H9 (cell line): ENCODE results near the gene CDK14. TPM values are rescaled to one million over a fixed set of nuclear protein-coding genes. Genes with fewer than 3 reads are reported as not detected.

Source experiments
- DNase-seq: peaks from one replicate; pipeline ENCODE4 v3.0.0-alpha.2; 2017
- H2AFZ ChIP-seq: one replicate; pipeline ENCODE4 v1.6.1; 2013; ENCODE audit warnings: mild to moderate bottlenecking, low read length, control low read depth, moderate library complexity
- H2AK5ac ChIP-seq: 2 replicates; pipeline ENCODE4 v1.6.1; 2013; ENCODE audit warnings: low read length, control low read depth, mixed read lengths; ENCODE audit not compliant: insufficient read length
- H2BK120ac ChIP-seq: one replicate; pipeline ENCODE4 v1.6.1; 2013; ENCODE audit warnings: low read depth, mild to moderate bottlenecking, low read length, control low read depth, inconsistent platforms; ENCODE audit not compliant: poor library complexity, severe bottlenecking
- H2BK12ac ChIP-seq: 2 replicates; pipeline ENCODE4 v1.6.1; 2013; ENCODE audit warnings: low read length, control low read depth, mixed read lengths, low read depth; ENCODE audit not compliant: insufficient read length
- H2BK15ac ChIP-seq: 2 replicates; pipeline ENCODE4 v1.6.1; 2013; ENCODE audit warnings: low read depth, low read length, control low read depth
- H2BK20ac ChIP-seq: one replicate; pipeline ENCODE4 v1.6.1; 2013; ENCODE audit warnings: low read depth, mild to moderate bottlenecking, low read length, control low read depth, inconsistent platforms; ENCODE audit not compliant: poor library complexity, severe bottlenecking
- H2BK5ac ChIP-seq: 2 replicates; pipeline ENCODE4 v1.6.1; 2013; ENCODE audit warnings: low read length, control low read depth, mixed read lengths; ENCODE audit not compliant: insufficient read length
- H3K14ac ChIP-seq: 2 replicates; pipeline ENCODE4 v1.6.1; 2013; ENCODE audit warnings: low read length, control low read depth; ENCODE audit not compliant: insufficient read depth
- H3K18ac ChIP-seq: 2 replicates; pipeline ENCODE4 v1.6.1; 2013; ENCODE audit warnings: low read depth, mild to moderate bottlenecking, mixed read lengths, low read length, control low read depth; ENCODE audit not compliant: insufficient read length
- H3K23ac ChIP-seq: 2 replicates; pipeline ENCODE4 v1.6.1; 2013; ENCODE audit warnings: low read length, control low read depth, mixed read lengths, low read depth; ENCODE audit not compliant: insufficient read length
- H3K23me2 ChIP-seq: 2 replicates; pipeline ENCODE4 v1.6.1; 2013; ENCODE audit warnings: low read depth, mild to moderate bottlenecking, mixed read lengths, low read length, control low read depth; ENCODE audit not compliant: insufficient read length, poor library complexity, severe bottlenecking
- H3K27ac ChIP-seq: 2 replicates; pipeline ENCODE4 v1.5.1; 2013; ENCODE audit warnings: low read length, control low read depth, mixed read lengths, low read depth; ENCODE audit not compliant: insufficient read length
- H3K27me3 ChIP-seq: 2 replicates; pipeline ENCODE4 v1.6.1; 2013; ENCODE audit warnings: low read length, control low read depth, inconsistent platforms; ENCODE audit not compliant: insufficient read depth
- H3K4ac ChIP-seq: 2 replicates; pipeline ENCODE4 v1.6.1; 2013; ENCODE audit warnings: low read depth, mild to moderate bottlenecking, control low read depth, inconsistent platforms, low read length, moderate library complexity
- H3K4me1 ChIP-seq: 2 replicates; pipeline ENCODE4 v1.6.1; 2013; ENCODE audit warnings: low read length, control low read depth, inconsistent platforms; ENCODE audit not compliant: insufficient read depth
- H3K4me2 ChIP-seq: 2 replicates; pipeline ENCODE4 v1.6.1; 2013; ENCODE audit warnings: low read length, control low read depth, mixed read lengths; ENCODE audit not compliant: insufficient read length, insufficient read depth
- H3K56ac ChIP-seq: 2 replicates; pipeline ENCODE4 v1.6.1; 2013; ENCODE audit warnings: low read depth, mild to moderate bottlenecking, mixed read lengths, low read length, control low read depth; ENCODE audit not compliant: insufficient read length
- H3K79me1 ChIP-seq: 2 replicates; pipeline ENCODE4 v1.6.1; 2013; ENCODE audit warnings: low read depth, mild to moderate bottlenecking, moderate library complexity, low read length, control low read depth, inconsistent platforms; ENCODE audit not compliant: insufficient read depth, poor library complexity, severe bottlenecking
- H3K79me2 ChIP-seq: 2 replicates; pipeline ENCODE4 v1.6.1; 2013; ENCODE audit warnings: low read length, control low read depth, inconsistent platforms; ENCODE audit not compliant: insufficient read depth
- H3K9ac ChIP-seq: 2 replicates; pipeline ENCODE4 v1.6.1; 2013; ENCODE audit warnings: low read length, control low read depth, mixed read lengths; ENCODE audit not compliant: insufficient read length; ENCODE audit errors: extremely low read depth
- H3K9me3 ChIP-seq: one replicate; pipeline ENCODE4 v1.6.1; 2013; ENCODE audit warnings: low read depth, low read length, inconsistent platforms; ENCODE audit not compliant: control insufficient read depth
- H3T11ph ChIP-seq: one replicate; pipeline ENCODE4 v1.6.1; 2013; ENCODE audit warnings: mild to moderate bottlenecking, low read length, control low read depth, inconsistent platforms
- H4K20me1 ChIP-seq: one replicate; pipeline ENCODE4 v1.6.1; 2013; ENCODE audit not compliant: control insufficient read depth, insufficient read length, insufficient read depth
- H4K5ac ChIP-seq: 2 replicates; pipeline ENCODE4 v1.6.1; 2013; ENCODE audit warnings: low read depth, mild to moderate bottlenecking, mixed read lengths, low read length, control low read depth; ENCODE audit not compliant: insufficient read length
- H4K8ac ChIP-seq: replicated peaks from 2 replicates; pipeline ENCODE4 v1.6.1; 2013; ENCODE audit warnings: low read length, control low read depth, mixed read lengths, low read depth; ENCODE audit not compliant: insufficient read length
- H4K91ac ChIP-seq: 2 replicates; pipeline ENCODE4 v1.6.1; 2013; ENCODE audit warnings: low read depth, mild to moderate bottlenecking, moderate library complexity, mixed read lengths, low read length, control low read depth; ENCODE audit not compliant: insufficient read length
- H3K27ac Mint-ChIP-seq, 3 experiments: 2 replicates in 2 of 3; 3 replicates in 1 of 3; pipeline ENCODE4 v1.8.0; 2020 to 2021; ENCODE audit warnings: mixed read lengths in 3 of 3, mild to moderate bottlenecking in 1 of 3, moderate library complexity in 1 of 3
- H3K27me3 Mint-ChIP-seq: 2 replicates; pipeline ENCODE4 v1.8.0; 2021; ENCODE audit warnings: low read depth, mild to moderate bottlenecking, moderate library complexity, mixed read lengths
- H3K36me3 Mint-ChIP-seq, 3 experiments: 2 replicates in 2 of 3; 3 replicates in 1 of 3; pipeline ENCODE4 v1.8.0; 2020 to 2021; ENCODE audit warnings: low read depth in 3 of 3, mixed read lengths in 3 of 3; ENCODE audit not compliant: insufficient read depth in 1 of 3
- H3K4me1 Mint-ChIP-seq, 2 experiments: 2 replicates each; pipeline ENCODE4 v1.8.0; 2020; ENCODE audit warnings: mixed read lengths in 2 of 2
- H3K4me3 Mint-ChIP-seq, 2 experiments: 2 replicates in 1 of 2; 3 replicates in 1 of 2; pipeline ENCODE4 v1.8.0; 2020 to 2021; ENCODE audit warnings: mild to moderate bottlenecking in 2 of 2, mixed read lengths in 2 of 2, moderate library complexity in 1 of 2
- H3K9me3 Mint-ChIP-seq, 2 experiments: 2 replicates in 1 of 2; 3 replicates in 1 of 2; pipeline ENCODE4 v1.8.0; 2020; ENCODE audit warnings: mild to moderate bottlenecking in 2 of 2, mixed read lengths in 2 of 2, moderate library complexity in 1 of 2
- WGBS: extraction: QIAGEN DNeasy Blood & Tissue Kit; methylation state at CpG from one replicate; pipeline ENCODE4 v1.1.7; 2013; ENCODE audit warnings: missing lambda C conversion rate, low lambda C conversion rate, mixed read lengths; ENCODE audit not compliant: insufficient read length; ENCODE audit errors: extremely low coverage; 5-methylcytosine and 5-hydroxymethylcytosine counted together
- total RNA-seq: library from RNA; stranded (reverse); gene quantifications from 2 replicates; pipeline ENCODE4 v1.2.1, GENCODE V29; 2021
- TF ChIP-seq, protein P1 (sequence below): fragments of 200-600 bp; sonication (generic); conservative IDR thresholded peaks from 3 replicates; pipeline ENCODE4 v1.8.0; 2021; ENCODE audit warnings: antibody characterized with exemption, mild to moderate bottlenecking

The CDK14 gene
- total RNA-seq, 1 experiment from 2014 or later = 23.9 TPM

GRCh38 chr7:91251877-91252276 lies 655.8 kb downstream of the CDK14 start:
- H3K79me1 ChIP-seq = no peaks in the 10 kb centered on the region
- H3K4me3 Mint-ChIP-seq = no peak overlapping the region
- H3K56ac ChIP-seq = no peak overlapping the region
- no peak overlapping the region for H2BK12ac ChIP-seq
- H3K4me1 ChIP-seq = no peaks in the 10 kb centered on the region
- H3K27me3 ChIP-seq = no peaks in the 10 kb centered on the region
- H3K9me3 ChIP-seq = no peaks in the 10 kb centered on the region
- no peak overlapping the region for H3K4ac ChIP-seq
- H4K8ac ChIP-seq = no peak overlapping the region
- no peak overlapping the region for H4K91ac ChIP-seq
- H4K20me1 ChIP-seq = no peaks in the 10 kb centered on the region
- no peak overlapping the region for H2AK5ac ChIP-seq
- H3T11ph ChIP-seq = no peak overlapping the region
- TF ChIP-seq, protein P1, sequence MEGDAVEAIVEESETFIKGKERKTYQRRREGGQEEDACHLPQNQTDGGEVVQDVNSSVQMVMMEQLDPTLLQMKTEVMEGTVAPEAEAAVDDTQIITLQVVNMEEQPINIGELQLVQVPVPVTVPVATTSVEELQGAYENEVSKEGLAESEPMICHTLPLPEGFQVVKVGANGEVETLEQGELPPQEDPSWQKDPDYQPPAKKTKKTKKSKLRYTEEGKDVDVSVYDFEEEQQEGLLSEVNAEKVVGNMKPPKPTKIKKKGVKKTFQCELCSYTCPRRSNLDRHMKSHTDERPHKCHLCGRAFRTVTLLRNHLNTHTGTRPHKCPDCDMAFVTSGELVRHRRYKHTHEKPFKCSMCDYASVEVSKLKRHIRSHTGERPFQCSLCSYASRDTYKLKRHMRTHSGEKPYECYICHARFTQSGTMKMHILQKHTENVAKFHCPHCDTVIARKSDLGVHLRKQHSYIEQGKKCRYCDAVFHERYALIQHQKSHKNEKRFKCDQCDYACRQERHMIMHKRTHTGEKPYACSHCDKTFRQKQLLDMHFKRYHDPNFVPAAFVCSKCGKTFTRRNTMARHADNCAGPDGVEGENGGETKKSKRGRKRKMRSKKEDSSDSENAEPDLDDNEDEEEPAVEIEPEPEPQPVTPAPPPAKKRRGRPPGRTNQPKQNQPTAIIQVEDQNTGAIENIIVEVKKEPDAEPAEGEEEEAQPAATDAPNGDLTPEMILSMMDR = no peak
- no peak overlapping the region for H2BK20ac ChIP-seq
- H2BK15ac ChIP-seq = no peak overlapping the region
- no peak overlapping the region for H3K4me2 ChIP-seq
- no peak overlapping the region for H3K27ac ChIP-seq
- no peak overlapping the region for H3K14ac ChIP-seq
- H3K27ac Mint-ChIP-seq = no peak overlapping the region
- no peak overlapping the region for H3K9ac ChIP-seq
- H3K79me2 ChIP-seq = no peaks in the 10 kb centered on the region
- H3K23me2 ChIP-seq = no peaks in the 10 kb centered on the region
- H2BK120ac ChIP-seq = no peak overlapping the region
- no peak for DNase-seq
- no peaks in the 10 kb centered on the region for H3K4me1 Mint-ChIP-seq
- peaks cover 25% of the 10 kb centered on the region for H3K27me3 Mint-ChIP-seq
- peaks cover 9% of the 10 kb centered on the region in 2 experiments; a peak in 3 of 5 replicates for H3K9me3 Mint-ChIP-seq
- H3K18ac ChIP-seq = no peak overlapping the region
- no peak overlapping the region for H2AFZ ChIP-seq
- H2BK5ac ChIP-seq = no peak overlapping the region
- no peak overlapping the region for H4K5ac ChIP-seq
- H3K23ac ChIP-seq = no peak overlapping the region
- H3K36me3 Mint-ChIP-seq = peaks cover 0 to 7% (median 2%) of the 10 kb centered on the region in 3 experiments; a peak in 3 of 7 replicates
- WGBS = no CpG with 5 or more reads among the region's 3 CpGs

Other genes starting within 250 kb of the CDK14 start
- gene GTPBP10, start 249.6 kb upstream of the CDK14 start, total RNA-seq = 20.3 and 23.3 TPM in 2 replicates
- gene CLDN12, start 192.9 kb upstream of the CDK14 start, total RNA-seq = 40.1 and 42.9 TPM in 2 replicates
- not detected in 2 replicates for gene PTTG1IP2, start 126.7 kb upstream of the CDK14 start, total RNA-seq